Measurements from ENCODE around the gene RBBP8. TPM values are rescaled to one million over a fixed set of nuclear protein-coding genes. Genes with fewer than 3 reads are reported as not detected.
"Not testable (repeated sequence)": the region's sequence is repeated elsewhere in the genome, so short reads cannot be mapped to it uniquely, and the experiment has no call there.

Gene RBBP8
- total RNA-seq, 2 experiments from 2014 or later, result 1.2 to 2.5 TPM

DNA sequence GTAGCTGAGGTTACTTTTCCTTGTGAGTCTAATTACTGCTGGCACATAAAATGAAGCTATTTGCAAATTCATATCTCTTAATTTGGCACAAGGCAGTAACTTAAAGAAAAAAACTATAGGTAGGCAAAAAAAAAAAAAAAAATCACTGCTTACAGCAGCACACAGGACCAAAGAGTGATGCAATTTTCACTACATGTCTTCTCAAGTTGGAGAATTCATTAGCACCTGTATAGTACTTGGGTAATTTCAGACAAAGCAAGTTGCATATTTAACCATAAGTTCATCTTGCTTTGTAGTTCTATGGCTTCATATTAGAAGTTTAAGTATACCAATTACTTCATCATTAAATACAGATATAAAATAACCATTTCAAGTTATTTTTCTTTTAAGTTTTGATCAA, 33.7 kb upstream of the RBBP8 start:
- TF ChIP-seq, protein P1, sequence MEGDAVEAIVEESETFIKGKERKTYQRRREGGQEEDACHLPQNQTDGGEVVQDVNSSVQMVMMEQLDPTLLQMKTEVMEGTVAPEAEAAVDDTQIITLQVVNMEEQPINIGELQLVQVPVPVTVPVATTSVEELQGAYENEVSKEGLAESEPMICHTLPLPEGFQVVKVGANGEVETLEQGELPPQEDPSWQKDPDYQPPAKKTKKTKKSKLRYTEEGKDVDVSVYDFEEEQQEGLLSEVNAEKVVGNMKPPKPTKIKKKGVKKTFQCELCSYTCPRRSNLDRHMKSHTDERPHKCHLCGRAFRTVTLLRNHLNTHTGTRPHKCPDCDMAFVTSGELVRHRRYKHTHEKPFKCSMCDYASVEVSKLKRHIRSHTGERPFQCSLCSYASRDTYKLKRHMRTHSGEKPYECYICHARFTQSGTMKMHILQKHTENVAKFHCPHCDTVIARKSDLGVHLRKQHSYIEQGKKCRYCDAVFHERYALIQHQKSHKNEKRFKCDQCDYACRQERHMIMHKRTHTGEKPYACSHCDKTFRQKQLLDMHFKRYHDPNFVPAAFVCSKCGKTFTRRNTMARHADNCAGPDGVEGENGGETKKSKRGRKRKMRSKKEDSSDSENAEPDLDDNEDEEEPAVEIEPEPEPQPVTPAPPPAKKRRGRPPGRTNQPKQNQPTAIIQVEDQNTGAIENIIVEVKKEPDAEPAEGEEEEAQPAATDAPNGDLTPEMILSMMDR (IDR thresholded peaks at IDR 0.05), result no peak
- Mint-ChIP-seq H3K9me3 (peaks cover 4% of the 10 kb centered on the region), H3K4me1 (ENCODE audit: low read depth) (no peaks in the 10 kb centered on the region), H3K4me3 (no peak overlapping the region), H3K27me3 (peaks cover 14% of the 10 kb centered on the region), H3K27ac (no peak overlapping the region), H3K36me3 (ENCODE audit: low read depth) (no peaks in the 10 kb centered on the region)
- Histone ChIP-seq H3K27ac (ENCODE audit: low read depth in 1 of 2, low read length in 2 of 2) (no peak overlapping the region), H3K4me1 (ENCODE audit: insufficient read depth, low read length) (no peaks in the 10 kb centered on the region), H3K9me3 (ENCODE audit: control insufficient read depth in 1 of 2, insufficient read depth in 1 of 2, low read length in 2 of 2) (peaks cover 0 to 5% of the 10 kb centered on the region in 2 experiments), H3K27me3 (ENCODE audit: control insufficient read depth in 1 of 2, insufficient read depth in 2 of 2, low read length in 2 of 2) (peaks cover 0 to 3% of the 10 kb centered on the region in 2 experiments), H3K4me3 (ENCODE audit: low read length) (no peak overlapping the region), H3K36me3 (ENCODE audit: insufficient read depth, low read length) (no peaks in the 10 kb centered on the region)
- ATAC-seq (ENCODE audit: poor library complexity) (no peak), DNase-seq (no peak)
- CTCF ChIA-PET, result interaction anchor here (1.0 kb wide), 1 partner anchor 16 kb away, joined by 3 read pairs; no protein-coding TSS in a partner anchor
- intact Hi-C loops (cut with DNase I, micrococcal nuclease), result no loop called here
- POLR2A ChIA-PET, result no interaction called here

DNA sequence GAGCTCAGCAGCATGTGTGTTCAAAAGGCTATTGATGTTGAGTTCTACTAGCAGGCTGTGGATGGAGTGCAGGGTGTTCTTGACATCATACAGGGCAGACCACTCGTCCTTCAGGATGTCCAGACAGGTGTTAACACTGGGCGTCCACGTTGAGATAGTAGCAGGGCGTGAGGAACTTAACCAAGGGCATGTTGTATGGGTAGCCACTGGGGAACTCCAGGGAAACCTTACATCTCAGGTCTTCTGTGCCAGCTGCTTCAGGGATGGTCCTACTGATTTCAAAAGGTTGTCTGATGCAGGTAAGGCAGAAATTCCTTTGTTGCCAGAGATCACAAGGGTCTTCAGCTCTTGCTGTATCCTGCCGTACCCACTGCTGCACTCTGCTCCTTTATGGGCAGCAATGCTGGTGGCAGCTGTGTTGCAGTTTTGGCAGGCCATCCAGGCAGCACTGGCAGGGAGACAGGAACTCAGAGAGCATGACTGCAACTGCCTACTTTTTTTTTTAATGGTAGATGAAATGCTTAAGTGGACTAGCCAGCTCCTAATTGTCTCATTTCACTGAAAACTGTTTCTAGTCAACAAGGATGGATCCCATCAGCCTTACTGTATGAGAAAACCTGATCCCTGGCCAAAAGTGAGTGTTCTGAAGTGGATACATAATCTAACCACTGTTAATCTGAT, 32.4 kb upstream of the RBBP8 start:
- H3K27me3 ChIP-seq (ENCODE audit: control insufficient read depth in 1 of 2, insufficient read depth in 2 of 2, low read length in 2 of 2), result peaks cover 0 to 3% of the 10 kb centered on the region in 2 experiments
- TF ChIP-seq, protein P1 (IDR thresholded peaks at IDR 0.05), result no peak
- no peak overlapping the region for H3K4me3 ChIP-seq (ENCODE audit: low read length)
- peaks cover 8% of the 10 kb centered on the region for H3K27me3 Mint-ChIP-seq
- H3K36me3 ChIP-seq (ENCODE audit: insufficient read depth, low read length), result no peaks in the 10 kb centered on the region
- H3K27ac Mint-ChIP-seq, result no peak overlapping the region
- ATAC-seq (ENCODE audit: poor library complexity), result no peak
- POLR2A ChIA-PET, result no interaction called here
- no peaks in the 10 kb centered on the region for H3K36me3 Mint-ChIP-seq (ENCODE audit: low read depth)
- H3K27ac ChIP-seq (ENCODE audit: low read depth in 1 of 2, low read length in 2 of 2), result no peak overlapping the region
- intact Hi-C loops (cut with DNase I, micrococcal nuclease), result no loop called here
- peaks cover 4% of the 10 kb centered on the region for H3K9me3 Mint-ChIP-seq
- H3K9me3 ChIP-seq (ENCODE audit: control insufficient read depth in 1 of 2, insufficient read depth in 1 of 2, low read length in 2 of 2), result peaks cover 0 to 5% of the 10 kb centered on the region in 2 experiments
- H3K4me3 Mint-ChIP-seq, result no peak overlapping the region
- CTCF ChIA-PET, result no interaction called here
- DNase-seq, result no peak
- no peaks in the 10 kb centered on the region for H3K4me1 ChIP-seq (ENCODE audit: insufficient read depth, low read length)
- H3K4me1 Mint-ChIP-seq (ENCODE audit: low read depth), result no peaks in the 10 kb centered on the region

DNA sequence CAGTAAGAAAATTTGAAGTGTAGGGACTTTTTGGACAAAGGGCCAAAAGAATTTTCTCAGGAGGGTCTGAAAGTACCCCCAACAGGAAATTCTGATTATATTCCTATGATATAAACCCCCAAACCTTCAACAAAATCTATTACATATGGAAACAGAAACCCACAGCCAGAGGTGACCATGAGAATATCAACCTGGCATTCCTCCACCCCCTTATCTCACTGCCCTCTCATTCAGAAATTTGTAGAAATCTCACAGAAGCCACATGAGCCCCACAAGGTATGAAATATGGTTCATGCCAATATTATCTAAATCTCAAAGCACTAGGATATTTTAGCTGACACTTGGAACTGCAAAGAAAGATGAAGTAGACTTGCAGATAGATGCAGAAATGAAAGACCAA, 31.0 kb upstream of the RBBP8 start:
- CTCF ChIA-PET, result no interaction called here

DNA sequence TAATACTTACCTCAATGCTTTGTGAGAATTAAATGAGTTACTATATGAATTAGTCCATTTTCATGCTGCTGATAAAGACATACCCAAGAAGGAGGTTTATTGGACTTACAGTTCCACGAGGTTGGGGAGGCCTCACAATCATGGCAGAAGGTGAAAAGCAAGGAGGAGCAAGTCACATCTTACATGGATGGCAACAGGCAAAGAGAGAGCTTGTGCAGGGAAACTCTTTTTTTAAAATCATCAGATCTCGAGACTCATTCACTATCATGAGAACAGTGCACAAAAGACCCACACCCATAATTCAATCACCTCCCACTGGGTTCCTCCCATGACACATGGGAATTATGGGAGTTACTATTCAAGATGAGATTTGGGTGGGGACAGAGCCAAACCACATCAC, 29.9 kb upstream of the RBBP8 start:
- intact Hi-C loops (cut with DNase I, micrococcal nuclease); POLR2A ChIA-PET; H3K4me1 Mint-ChIP-seq (ENCODE audit: low read depth); H3K9me3 ChIP-seq (ENCODE audit: control insufficient read depth in 1 of 2, insufficient read depth in 1 of 2, low read length in 2 of 2); H3K4me3 ChIP-seq (ENCODE audit: low read length); H3K36me3 ChIP-seq (ENCODE audit: insufficient read depth, low read length); ATAC-seq (ENCODE audit: poor library complexity); H3K36me3 Mint-ChIP-seq (ENCODE audit: low read depth); H3K4me3 Mint-ChIP-seq; H3K27me3 ChIP-seq (ENCODE audit: control insufficient read depth in 1 of 2, insufficient read depth in 2 of 2, low read length in 2 of 2); H3K27ac Mint-ChIP-seq; H3K27me3 Mint-ChIP-seq; H3K27ac ChIP-seq (ENCODE audit: low read depth in 1 of 2, low read length in 2 of 2); H3K9me3 Mint-ChIP-seq; H3K4me1 ChIP-seq (ENCODE audit: insufficient read depth, low read length); CTCF ChIA-PET; DNase-seq: not testable (repeated sequence)

More for the DNA sequence above, 31.0 kb upstream of the RBBP8 start:
- Histone ChIP-seq H3K4me3 (ENCODE audit: low read length) (no peak overlapping the region), H3K36me3 (ENCODE audit: insufficient read depth, low read length) (no peaks in the 10 kb centered on the region), H3K27me3 (ENCODE audit: control insufficient read depth in 1 of 2, insufficient read depth in 2 of 2, low read length in 2 of 2) (peaks cover 0 to 3% of the 10 kb centered on the region in 2 experiments), H3K4me1 (ENCODE audit: insufficient read depth, low read length) (no peaks in the 10 kb centered on the region), H3K27ac (ENCODE audit: low read depth in 1 of 2, low read length in 2 of 2) (no peak overlapping the region), H3K9me3 (ENCODE audit: control insufficient read depth in 1 of 2, insufficient read depth in 1 of 2, low read length in 2 of 2) (peaks cover 0 to 5% of the 10 kb centered on the region in 2 experiments)
- H3K36me3 Mint-ChIP-seq (ENCODE audit: low read depth), result no peaks in the 10 kb centered on the region
- TF ChIP-seq, protein P1 (IDR thresholded peaks at IDR 0.05), result no peak
- H3K27me3 Mint-ChIP-seq, result peaks cover 4% of the 10 kb centered on the region
- intact Hi-C loops (cut with DNase I, micrococcal nuclease), result no loop called here
- POLR2A ChIA-PET, result no interaction called here
- no peak overlapping the region for H3K27ac Mint-ChIP-seq
- peaks cover 4% of the 10 kb centered on the region for H3K9me3 Mint-ChIP-seq
- H3K4me3 Mint-ChIP-seq, result no peak overlapping the region
- DNase-seq (no peak), ATAC-seq (ENCODE audit: poor library complexity) (no peak)
- no peaks in the 10 kb centered on the region for H3K4me1 Mint-ChIP-seq (ENCODE audit: low read depth)

Data from CD4-positive, alpha-beta T cell (primary cell).